ENCODE data around the gene BAHCC1. TPM values are rescaled to one million over a fixed set of nuclear protein-coding genes. Genes with fewer than 3 reads are reported as not detected.

BAHCC1 gene
- total RNA-seq = 3.5 and 4.2 TPM in 2 replicates

DNA sequence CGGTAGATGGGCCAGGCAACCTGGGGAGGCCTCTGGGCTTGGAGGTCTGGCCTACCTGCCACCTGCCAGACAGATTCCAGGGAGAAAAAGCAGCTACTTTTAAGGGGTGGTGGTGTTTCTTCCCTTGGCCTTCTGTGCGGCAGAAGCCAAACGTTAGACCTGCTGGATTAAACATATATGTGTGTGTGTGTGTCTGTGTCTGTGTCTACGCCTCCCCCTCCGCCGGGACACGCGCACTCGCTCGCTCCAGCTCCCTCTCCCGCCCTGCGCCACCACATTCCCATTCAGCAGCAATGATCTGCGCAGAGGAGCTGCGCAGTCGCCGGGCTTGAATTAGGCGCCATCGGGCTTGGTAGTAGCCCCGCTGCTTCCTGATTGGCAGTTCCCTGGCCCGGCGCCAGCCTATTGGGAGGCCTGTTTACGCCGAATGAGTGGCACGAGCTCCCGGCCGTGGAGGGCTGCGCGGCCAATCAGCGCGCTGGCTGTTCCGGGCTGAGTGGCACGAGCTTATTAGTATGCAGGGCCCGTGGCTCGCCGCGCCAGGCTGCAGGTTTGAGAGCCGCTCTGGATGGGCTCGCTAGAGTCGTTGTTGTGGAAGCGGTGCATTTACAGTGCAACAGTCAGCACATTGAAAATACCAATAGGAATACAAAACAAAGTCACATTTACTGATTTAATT, at the start of gene BAHCC1:
BAHCC1 (plus strand) TSS at position 537 of the 679 bp plus-strand sequence. CDS start 4,283 bp downstream, outside the sequence.

DNA sequence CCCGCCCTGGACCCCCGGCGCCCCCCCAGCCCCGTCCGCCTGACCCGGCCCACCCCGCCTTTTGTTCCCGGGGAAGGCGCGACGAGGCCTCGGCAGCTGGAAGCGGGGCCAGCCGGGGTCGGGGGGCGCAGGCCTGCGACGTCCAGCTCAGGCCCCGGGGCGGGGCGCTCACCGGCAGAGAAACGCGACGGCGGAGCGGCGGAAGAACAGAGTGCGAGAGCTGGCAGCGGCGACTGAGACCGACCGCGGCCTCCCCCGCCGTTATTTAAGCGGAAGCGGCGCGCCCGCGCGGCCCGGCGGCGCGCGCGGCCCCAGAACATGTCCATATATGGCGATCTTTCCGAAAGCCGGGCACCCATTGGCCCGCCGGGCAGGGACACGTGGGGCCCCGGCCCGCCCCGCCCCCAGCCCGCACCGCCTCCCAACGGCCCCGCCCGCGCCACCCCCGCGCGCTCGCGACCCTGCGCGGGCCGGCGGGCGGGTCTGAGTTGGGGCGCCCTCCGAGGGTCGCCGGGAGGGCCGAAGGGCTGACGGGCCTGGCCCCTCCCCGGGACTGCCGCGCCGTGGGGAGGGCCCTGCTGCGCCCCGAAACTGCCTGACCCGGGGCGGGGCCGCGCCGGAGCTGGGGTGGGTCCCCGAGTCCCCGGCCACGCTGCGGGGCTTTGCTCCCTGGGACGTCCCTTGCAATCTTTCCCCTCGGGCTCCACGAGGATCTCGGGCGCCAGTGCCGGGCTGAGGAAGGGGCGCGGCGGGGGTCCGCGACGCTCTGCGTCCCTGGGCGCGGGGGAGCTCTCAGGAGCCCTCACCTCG, 117.5 kb downstream of the BAHCC1 start, which contains the start of gene ACTG1:
ACTG1 (minus strand) TSS at position 238 of the 810 bp plus-strand sequence. CDS start 445 bp downstream, outside the sequence.

Other genes starting within 250 kb of the BAHCC1 start
- gene PVALEF, start 229.9 kb upstream of the BAHCC1 start, total RNA-seq = not detected in 2 replicates
- 0.19 and 0.56 TPM in 2 replicates for gene AATK, start 229.2 kb upstream of the BAHCC1 start, total RNA-seq
- 11.6 and 17.8 TPM in 2 replicates for gene CEP131, start 172.5 kb upstream of the BAHCC1 start, total RNA-seq
- 8.8 and 12.4 TPM in 2 replicates for gene TEPSIN, start 156.4 kb upstream of the BAHCC1 start, total RNA-seq
- gene NDUFAF8, start 156.1 kb upstream of the BAHCC1 start, total RNA-seq = 36.9 and 39.7 TPM in 2 replicates
- 76.1 and 127 TPM in 2 replicates for gene SLC38A10, start 100.2 kb upstream of the BAHCC1 start, total RNA-seq
- gene ACTG1, start 117.3 kb downstream of the BAHCC1 start, total RNA-seq = 5,189 and 7,714 TPM in 2 replicates
- 0.19 and 5.1 TPM in 2 replicates for gene FSCN2, start 132.9 kb downstream of the BAHCC1 start, total RNA-seq
- gene FAAP100, start 156.9 kb downstream of the BAHCC1 start, total RNA-seq = 14.7 and 17.4 TPM in 2 replicates
- gene NPLOC4, start 241.7 kb downstream of the BAHCC1 start, total RNA-seq = 55.0 and 97.4 TPM in 2 replicates
- gene TSPAN10, start 241.7 kb downstream of the BAHCC1 start, total RNA-seq = 0.58 and 1.7 TPM in 2 replicates

Measured in regular cardiac myocyte (primary cell).